Activated CD4-positive, alpha-beta memory T cell treated with anti-CD3 and anti-CD28 coated beads, Interleukin-2, amount 10 ng/mL, durations not matched to agents 7 days and 5 days (primary cell): ENCODE measurements around the gene AGFG1. TPM values are rescaled to one million over a fixed set of nuclear protein-coding genes. Genes with fewer than 3 reads are reported as not detected.
A peak's percentile ranks its signal among the peaks of the same experiment; 100 is the strongest.

Experiments used
- CTCF ChIA-PET: fragments of 350-600 bp; sonication (Branson Sonifier 250); formaldehyde crosslinking; loops from one replicate; lab custom pipeline; 2021; ENCODE audit warnings: antibody characterized with exemption, inconsistent platforms; lab: Charles Lee
- POLR2A ChIA-PET: fragments of 350-600 bp; sonication (Branson Sonifier 250); formaldehyde crosslinking; loops from one replicate; lab custom pipeline; 2021; ENCODE audit warnings: antibody characterized with exemption; lab: Charles Lee
- DNase-seq: peaks from one replicate; pipeline ENCODE4 v3.0.0-alpha.2; 2020
- H3K27ac Mint-ChIP-seq: one replicate; pipeline ENCODE4 v1.8.0; 2021; ENCODE audit warnings: mild to moderate bottlenecking, mixed read lengths
- H3K27me3 Mint-ChIP-seq: one replicate; pipeline ENCODE4 v1.8.0; 2021; ENCODE audit warnings: mixed read lengths
- H3K36me3 Mint-ChIP-seq: one replicate; pipeline ENCODE4 v1.8.0; 2021; ENCODE audit warnings: low read depth, mixed read lengths
- H3K4me1 Mint-ChIP-seq: one replicate; pipeline ENCODE4 v1.8.0; 2021; ENCODE audit warnings: mixed read lengths
- H3K4me3 Mint-ChIP-seq: one replicate; pipeline ENCODE4 v1.8.0; 2021; ENCODE audit warnings: mild to moderate bottlenecking, mixed read lengths
- H3K9me3 Mint-ChIP-seq: one replicate; pipeline ENCODE4 v1.8.0; 2021; ENCODE audit warnings: mixed read lengths
- total RNA-seq, 2 experiments: library from RNA; stranded (reverse); gene quantifications; one replicate each; pipeline ENCODE4 v1.2.3, GENCODE V29; 2021

AGFG1 gene
- total RNA-seq, 2 experiments from 2014 or later, result 59.7 to 64.0 TPM

DNA sequence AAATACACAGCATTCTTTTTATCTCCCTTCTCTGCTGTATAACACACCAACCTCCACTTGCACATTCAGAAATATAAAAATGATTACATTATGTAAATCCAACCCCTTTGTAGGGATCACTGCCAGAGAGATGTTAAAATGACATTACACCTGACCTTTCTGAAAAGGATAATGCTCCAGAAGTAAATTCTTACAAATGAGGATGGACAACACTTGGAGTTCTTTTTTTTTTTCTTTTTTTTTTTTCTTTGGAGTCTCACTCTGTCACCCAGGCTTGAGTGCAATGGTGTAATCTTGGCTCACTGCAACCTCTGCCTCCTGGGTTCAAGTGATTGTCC lies 20.3 kb upstream of the AGFG1 start:
- Mint-ChIP-seq H3K4me3 (no peak overlapping the region), H3K27me3 (no peaks in the 10 kb centered on the region), H3K36me3 (no peaks in the 10 kb centered on the region), H3K9me3 (no peaks in the 10 kb centered on the region), H3K27ac (no peak overlapping the region), H3K4me1 (no peaks in the 10 kb centered on the region)
- DNase-seq, result no peak
- POLR2A ChIA-PET, result no interaction called here
- CTCF ChIA-PET, result no interaction called here

DNA sequence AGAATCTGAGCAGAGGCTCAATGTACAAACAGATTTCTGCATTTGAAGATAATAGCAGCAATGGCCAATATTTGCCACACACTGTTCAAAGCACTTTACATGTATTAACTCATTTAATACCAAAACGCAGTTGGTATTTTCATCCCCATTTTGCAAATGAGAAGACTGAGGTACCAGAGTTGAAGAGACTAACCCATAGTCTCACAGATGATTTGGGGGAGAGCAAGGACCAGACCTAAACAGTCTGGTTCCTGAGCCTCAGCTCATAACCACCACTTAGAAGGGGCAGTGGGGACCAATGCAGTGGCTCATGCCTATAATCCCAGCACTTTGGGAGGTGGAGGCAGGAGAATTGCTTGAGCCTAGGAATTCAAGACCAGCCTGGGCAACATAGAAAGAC lies 18.1 kb upstream of the AGFG1 start:
- H3K4me3 Mint-ChIP-seq, result no peak overlapping the region
- no peak overlapping the region for H3K27ac Mint-ChIP-seq
- H3K36me3 Mint-ChIP-seq, result no peaks in the 10 kb centered on the region
- ChIA-PET POLR2A (no interaction called here), CTCF (no interaction called here)
- no peaks in the 10 kb centered on the region for H3K27me3 Mint-ChIP-seq
- H3K4me1 Mint-ChIP-seq, result no peaks in the 10 kb centered on the region
- no peaks in the 10 kb centered on the region for H3K9me3 Mint-ChIP-seq
- no peak for DNase-seq

DNA sequence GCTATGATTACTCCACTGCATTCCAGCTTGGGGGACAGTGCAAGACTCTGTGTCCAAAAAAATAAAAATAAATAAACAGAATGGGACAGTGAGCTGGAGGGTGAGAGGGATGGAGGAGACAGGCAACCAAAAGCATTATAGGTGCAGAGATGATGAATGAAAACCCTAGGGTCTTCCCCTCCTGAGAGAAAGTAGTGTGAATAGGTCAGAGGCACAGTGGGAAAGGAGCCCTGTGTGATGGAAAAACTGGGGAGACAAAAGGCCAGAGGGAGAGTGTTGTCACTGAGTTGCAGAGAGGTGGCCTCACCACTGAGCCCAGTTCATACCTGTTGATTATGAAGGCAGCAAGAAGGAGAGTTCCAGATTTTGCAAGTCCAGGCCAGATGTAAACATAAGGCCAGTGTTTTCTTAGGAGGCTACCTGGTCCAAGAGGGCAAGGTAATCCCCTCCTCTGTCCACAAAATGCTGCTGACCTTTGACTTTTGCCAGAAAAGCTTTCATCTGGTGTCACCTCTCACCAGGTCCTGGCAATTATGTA lies 17.6 kb upstream of the AGFG1 start:
- no peaks in the 10 kb centered on the region for H3K36me3 Mint-ChIP-seq
- H3K27me3 Mint-ChIP-seq, result no peaks in the 10 kb centered on the region
- no peak for DNase-seq
- H3K4me1 Mint-ChIP-seq, result peaks cover 2% of the 10 kb centered on the region
- H3K4me3 Mint-ChIP-seq, result no peak overlapping the region
- ChIA-PET POLR2A (no interaction called here), CTCF (no interaction called here)
- H3K27ac Mint-ChIP-seq, result no peak overlapping the region
- H3K9me3 Mint-ChIP-seq, result no peaks in the 10 kb centered on the region

DNA sequence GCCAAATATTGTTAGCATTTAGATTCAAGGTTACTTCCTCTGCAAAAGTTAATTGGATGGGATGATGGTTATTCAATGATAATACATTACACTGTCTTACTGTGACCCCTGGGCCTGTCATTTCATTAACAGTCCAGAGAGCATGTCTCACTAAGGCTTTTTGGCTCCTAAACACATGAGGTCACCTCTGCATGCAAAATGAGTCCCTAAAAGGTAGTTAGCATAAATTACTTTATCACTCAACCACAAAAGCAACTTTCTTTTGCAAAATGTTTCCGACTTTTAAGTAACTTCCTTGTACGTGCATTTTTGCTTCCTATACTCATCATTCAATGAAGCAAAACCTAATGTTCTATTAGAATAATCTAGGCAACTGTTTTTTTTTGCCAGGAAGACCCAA lies 16.8 kb upstream of the AGFG1 start:
- H3K4me1 Mint-ChIP-seq, result peaks cover 7% of the 10 kb centered on the region
- no peaks in the 10 kb centered on the region for H3K36me3 Mint-ChIP-seq
- ChIA-PET CTCF (no interaction called here), POLR2A (no interaction called here)
- no peak overlapping the region for H3K4me3 Mint-ChIP-seq
- no peak for DNase-seq
- H3K9me3 Mint-ChIP-seq, result no peaks in the 10 kb centered on the region
- no peak overlapping the region for H3K27ac Mint-ChIP-seq
- H3K27me3 Mint-ChIP-seq, result no peaks in the 10 kb centered on the region

DNA sequence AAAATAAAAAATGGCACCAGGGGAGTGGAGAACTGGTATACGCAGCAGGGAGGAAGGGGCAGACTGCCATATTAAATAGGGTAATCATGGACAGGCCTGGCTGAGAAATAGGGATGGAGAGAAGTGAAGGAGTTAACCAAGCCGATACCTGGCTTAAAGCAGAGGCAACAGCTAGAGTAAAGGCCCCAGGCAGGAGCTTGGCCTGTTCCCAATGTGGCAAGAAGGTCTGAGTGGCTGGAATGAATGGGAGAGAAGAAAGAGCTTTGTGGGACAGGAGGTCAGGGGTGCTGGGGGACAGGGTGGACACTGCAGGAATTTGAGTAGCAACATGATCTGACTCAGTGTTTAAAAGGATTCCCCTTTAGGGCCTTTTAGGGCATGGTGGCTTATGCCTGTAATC lies 15.9 kb upstream of the AGFG1 start:
- no peaks in the 10 kb centered on the region for H3K27me3 Mint-ChIP-seq

DNA sequence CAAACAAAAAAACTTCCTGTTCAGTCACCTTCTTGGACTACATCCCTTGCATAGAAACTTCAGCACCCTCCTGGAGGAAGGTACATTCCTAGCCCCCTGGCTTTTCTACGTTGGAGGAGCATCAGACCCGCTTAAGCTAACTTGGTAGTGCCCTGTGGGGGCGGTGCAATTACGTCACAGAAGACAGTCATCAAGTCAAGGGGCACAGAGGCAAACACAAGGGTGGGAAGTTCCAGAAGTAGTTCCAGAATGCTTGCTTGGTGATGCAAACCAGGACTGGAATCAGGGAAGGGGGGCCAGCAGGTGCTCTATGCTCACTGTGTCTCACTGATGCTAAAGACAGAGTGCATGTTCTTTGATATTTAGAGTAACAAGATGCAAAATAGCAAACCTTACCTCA lies 15.2 kb upstream of the AGFG1 start:
- DNase-seq, result no peak
- POLR2A ChIA-PET, result no interaction called here
- Mint-ChIP-seq H3K4me1 (peaks cover 19% of the 10 kb centered on the region), H3K27ac (no peak overlapping the region), H3K36me3 (no peaks in the 10 kb centered on the region), H3K9me3 (no peaks in the 10 kb centered on the region), H3K4me3 (no peak overlapping the region), H3K27me3 (no peaks in the 10 kb centered on the region)
- CTCF ChIA-PET, result no interaction called here

More for the DNA sequence above, 15.9 kb upstream of the AGFG1 start:
- Mint-ChIP-seq H3K4me3 (no peak overlapping the region), H3K36me3 (no peaks in the 10 kb centered on the region), H3K27ac (no peak overlapping the region), H3K4me1 (peaks cover 15% of the 10 kb centered on the region), H3K9me3 (no peaks in the 10 kb centered on the region)
- ChIA-PET CTCF (no interaction called here), POLR2A (no interaction called here)
- no peak for DNase-seq

DNA sequence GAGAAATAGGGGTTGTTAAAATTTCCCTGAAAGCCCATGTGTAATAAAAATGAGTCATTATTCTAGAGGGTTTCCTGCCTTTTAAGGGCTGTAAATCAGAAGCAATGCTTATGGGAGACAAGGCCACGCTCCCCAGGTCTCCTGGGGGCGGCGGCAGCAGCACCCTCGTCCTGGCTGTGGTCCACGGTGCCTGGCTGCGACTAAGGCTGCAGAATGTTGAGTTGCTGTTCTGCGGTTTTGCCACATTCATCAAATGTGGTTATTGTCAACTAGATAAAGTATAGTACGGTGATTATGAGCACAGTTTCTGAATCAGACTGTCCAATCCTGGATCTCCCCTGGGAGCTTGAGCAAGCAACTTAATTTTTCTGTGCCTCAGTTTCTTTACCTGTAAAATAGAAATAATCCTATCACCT lies 11.9 kb upstream of the AGFG1 start:
- peak; percentile 62 for DNase-seq
- no peak overlapping the region for H3K4me3 Mint-ChIP-seq
- ChIA-PET CTCF (interaction anchor here (1.5 kb wide), 1 partner anchor 11 kb away, joined by 3 read pairs; no protein-coding TSS in a partner anchor), POLR2A (no interaction called here)
- peaks cover 52% of the 10 kb centered on the region for H3K4me1 Mint-ChIP-seq
- no peaks in the 10 kb centered on the region for H3K36me3 Mint-ChIP-seq
- H3K27ac Mint-ChIP-seq, result no peak overlapping the region
- H3K27me3 Mint-ChIP-seq, result no peaks in the 10 kb centered on the region
- no peaks in the 10 kb centered on the region for H3K9me3 Mint-ChIP-seq

DNA sequence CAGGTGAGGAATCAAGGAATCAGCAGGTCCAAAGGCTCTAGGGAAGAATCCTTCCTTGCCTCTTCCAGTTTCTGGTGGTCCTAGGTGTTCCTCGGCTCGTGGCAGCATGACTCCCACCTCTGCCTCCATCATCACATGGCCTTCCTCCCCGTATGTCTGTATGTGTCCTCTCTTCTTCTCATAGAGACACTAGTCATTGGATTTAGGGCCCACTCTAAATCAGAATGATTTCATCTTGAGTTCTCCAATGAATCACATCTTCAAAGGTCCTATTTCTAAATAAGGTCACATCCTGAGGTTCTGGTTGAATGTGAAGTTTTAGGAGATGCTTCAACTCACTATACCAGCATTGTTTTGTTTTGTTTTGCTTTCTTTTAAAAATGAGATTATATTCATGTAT lies 11.1 kb upstream of the AGFG1 start:
- ChIA-PET CTCF (interaction anchor here (1.5 kb wide), 1 partner anchor 10 kb away, joined by 3 read pairs; no protein-coding TSS in a partner anchor), POLR2A (no interaction called here)
- no peaks in the 10 kb centered on the region for H3K9me3 Mint-ChIP-seq
- H3K4me1 Mint-ChIP-seq, result peaks cover 54% of the 10 kb centered on the region
- DNase-seq, result no peak
- H3K4me3 Mint-ChIP-seq, result no peak overlapping the region
- H3K27me3 Mint-ChIP-seq, result no peaks in the 10 kb centered on the region
- H3K36me3 Mint-ChIP-seq, result no peaks in the 10 kb centered on the region
- no peak overlapping the region for H3K27ac Mint-ChIP-seq

DNA sequence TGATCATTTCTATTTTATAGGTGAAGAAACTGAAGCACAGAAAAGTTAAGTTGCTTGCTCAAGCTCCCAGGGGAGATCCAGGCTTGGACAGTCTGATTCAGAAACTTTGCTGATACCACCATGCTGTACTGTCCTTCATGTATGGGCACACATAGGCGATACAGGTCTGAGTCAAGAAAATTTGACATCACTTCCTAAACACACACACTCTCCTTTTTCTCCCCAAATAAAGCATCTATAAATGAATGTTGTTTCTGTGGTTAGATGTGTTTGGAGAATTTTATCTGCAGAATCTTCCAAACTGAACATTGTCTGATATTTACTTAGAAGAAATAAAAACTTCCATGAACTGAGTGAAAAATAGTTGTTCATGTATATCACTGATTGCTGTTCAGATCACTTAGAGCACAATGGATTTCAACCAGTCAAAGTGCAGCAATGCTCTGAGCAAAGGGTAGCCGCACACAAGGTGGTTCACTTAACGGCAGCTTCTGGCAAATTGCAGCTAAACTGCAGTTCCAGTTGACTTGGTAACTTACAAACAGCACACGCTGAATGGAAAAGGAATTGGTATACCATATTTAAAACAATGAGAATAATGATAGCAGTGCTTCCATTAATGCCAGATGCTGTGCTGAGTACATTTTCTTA lies 10.0 kb upstream of the AGFG1 start:
- H3K27me3 Mint-ChIP-seq, result no peaks in the 10 kb centered on the region
- H3K4me1 Mint-ChIP-seq, result peaks cover 63% of the 10 kb centered on the region
- peak overlapping the region; percentile 47 for H3K27ac Mint-ChIP-seq
- no peak for DNase-seq
- H3K9me3 Mint-ChIP-seq, result no peaks in the 10 kb centered on the region
- no peaks in the 10 kb centered on the region for H3K36me3 Mint-ChIP-seq
- no peak overlapping the region for H3K4me3 Mint-ChIP-seq
- ChIA-PET CTCF (interaction anchor here (1.5 kb wide), 1 partner anchor 11 kb away, joined by 6 read pairs; no protein-coding TSS in a partner anchor), POLR2A (interaction anchor here (0.7 to 1.1 kb wide), 2 partner anchors 9 to 13 kb away, joined by 3 read pairs; no protein-coding TSS in a partner anchor)

DNA sequence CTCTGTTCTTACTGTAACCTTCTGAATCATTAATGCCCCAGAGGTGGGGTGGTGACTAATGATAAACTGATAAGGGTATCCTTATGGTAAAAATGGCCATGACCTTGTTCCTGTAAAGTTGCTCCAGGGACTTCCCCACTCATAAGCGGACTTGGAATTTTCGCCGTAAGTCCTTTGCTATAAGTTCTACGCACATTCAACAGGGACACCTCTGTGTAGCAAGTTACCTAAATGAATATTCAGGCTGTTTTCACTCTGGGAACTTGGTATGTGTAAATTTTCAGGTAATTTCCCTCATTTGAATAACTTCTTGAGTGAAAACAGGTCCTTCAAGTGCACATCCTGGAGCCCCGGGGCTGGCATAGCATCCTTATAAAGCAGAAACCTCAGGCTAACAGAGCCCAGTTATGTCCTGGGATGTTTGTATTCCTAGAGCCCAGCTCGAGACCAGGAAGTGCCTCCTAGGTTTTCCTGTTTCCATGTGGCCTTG lies 9.4 kb upstream of the AGFG1 start:
- peak overlapping the region; percentile 47 for H3K27ac Mint-ChIP-seq
- no peak overlapping the region for H3K4me3 Mint-ChIP-seq
- ChIA-PET POLR2A (interaction anchor here (0.7 to 1.1 kb wide), 3 partner anchors 9 to 12 kb away, joined by 3 read pairs; no protein-coding TSS in a partner anchor), CTCF (interaction anchor here (1.0 to 1.5 kb wide), 2 partner anchors 8 to 11 kb away, joined by 3 to 6 read pairs; no protein-coding TSS in a partner anchor)
- DNase-seq, result no peak
- no peaks in the 10 kb centered on the region for H3K9me3 Mint-ChIP-seq
- no peaks in the 10 kb centered on the region for H3K27me3 Mint-ChIP-seq
- no peaks in the 10 kb centered on the region for H3K36me3 Mint-ChIP-seq
- peaks cover 65% of the 10 kb centered on the region for H3K4me1 Mint-ChIP-seq

DNA sequence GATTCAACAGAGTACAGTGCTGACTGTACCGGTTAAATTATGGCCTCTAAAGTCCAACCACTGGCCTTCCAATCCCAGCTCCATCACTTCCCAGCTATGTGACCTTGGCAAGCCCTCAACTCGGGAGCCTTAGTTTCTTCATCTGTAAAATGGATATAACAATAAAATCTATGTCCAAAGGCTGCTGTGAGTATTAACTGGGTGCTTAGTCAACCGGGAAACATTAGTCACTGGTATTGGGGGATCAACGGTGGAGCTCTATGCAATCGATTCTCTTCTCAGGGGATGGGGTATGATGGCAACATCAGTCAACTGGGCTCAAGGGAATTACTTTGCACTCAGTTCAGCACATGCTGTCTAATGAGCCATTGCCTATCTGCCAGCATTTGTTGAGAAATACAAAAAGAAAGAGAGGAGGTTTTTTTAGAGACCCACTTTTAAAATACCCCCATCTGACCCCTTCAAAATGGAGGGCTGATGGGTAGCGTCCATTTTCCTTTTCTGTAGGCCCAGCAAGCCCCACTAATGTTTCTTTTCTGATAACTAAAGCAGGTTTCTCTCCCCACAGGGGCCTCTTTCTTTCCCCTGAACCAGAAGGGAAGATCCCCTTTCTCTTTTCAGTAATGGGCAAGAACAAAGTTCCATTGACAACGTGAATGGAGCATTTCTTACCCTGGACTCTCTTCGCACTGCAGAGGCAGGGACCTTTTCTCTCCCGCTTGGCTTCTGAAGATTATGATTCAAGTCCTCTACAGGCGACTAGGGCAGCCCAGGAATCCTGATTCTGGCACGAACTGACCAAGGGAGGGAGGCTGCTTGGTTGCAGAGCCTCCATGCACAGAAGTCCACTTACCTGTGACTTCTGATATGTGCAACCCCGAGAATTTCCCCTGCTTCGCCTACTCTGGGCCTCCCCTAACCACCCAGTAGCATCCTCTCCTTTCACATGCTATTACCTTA lies 8.7 kb upstream of the AGFG1 start:
- Mint-ChIP-seq H3K9me3 (no peaks in the 10 kb centered on the region), H3K27me3 (no peaks in the 10 kb centered on the region), H3K27ac (peak overlapping the region; percentile 74), H3K4me1 (peaks cover 65% of the 10 kb centered on the region), H3K36me3 (no peaks in the 10 kb centered on the region), H3K4me3 (peak overlapping the region; percentile 14)
- DNase-seq, result no peak
- ChIA-PET POLR2A (interaction anchor here (0.7 to 1.8 kb wide), 5 partner anchors 8 to 13 kb away, joined by 3 to 10 read pairs (median 3); no protein-coding TSS in a partner anchor), CTCF (interaction anchor here (1.0 to 3.0 kb wide), 3 partner anchors 8 to 11 kb away, joined by 3 to 18 read pairs (median 6); no protein-coding TSS in a partner anchor)

DNA sequence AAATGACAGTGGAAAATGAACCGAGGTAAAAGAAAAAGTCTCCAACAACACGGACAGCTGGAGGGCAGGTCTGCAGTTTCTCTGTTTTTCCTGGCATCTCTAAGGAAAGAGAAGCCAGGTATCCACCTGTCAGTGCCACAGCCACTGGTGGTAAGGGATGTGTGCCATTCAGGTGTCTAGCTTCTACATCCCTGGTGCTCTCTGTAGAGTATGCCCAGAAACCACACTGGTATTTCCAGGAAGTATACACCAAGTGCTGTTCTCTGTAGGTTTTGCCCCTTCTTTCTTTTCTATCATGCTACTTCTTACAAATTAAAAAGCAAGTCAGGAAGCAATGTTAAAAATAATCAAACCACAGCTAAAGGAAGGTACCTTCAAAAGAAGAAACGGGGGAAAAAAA lies 7.6 kb upstream of the AGFG1 start:
- POLR2A ChIA-PET, result interaction anchor here (1.0 to 1.8 kb wide), 3 partner anchors 9 to 21 kb away, joined by 4 to 10 read pairs (median 5); no protein-coding TSS in a partner anchor
- peak overlapping the region; percentile 74 for H3K27ac Mint-ChIP-seq
- no peaks in the 10 kb centered on the region for H3K36me3 Mint-ChIP-seq
- no peak overlapping the region for H3K4me3 Mint-ChIP-seq
- H3K27me3 Mint-ChIP-seq, result no peaks in the 10 kb centered on the region
- H3K4me1 Mint-ChIP-seq, result peaks cover 63% of the 10 kb centered on the region
- CTCF ChIA-PET, result interaction anchor here (0.6 to 3.0 kb wide), 5 partner anchors 10 to 302 kb away, joined by 3 to 18 read pairs (median 4); no protein-coding TSS in a partner anchor
- peak; percentile 25 for DNase-seq
- no peaks in the 10 kb centered on the region for H3K9me3 Mint-ChIP-seq
